HFFc6 (cell line): ENCODE data around the gene GGT7. TPM values are rescaled to one million over a fixed set of nuclear protein-coding genes. Genes with fewer than 3 reads are reported as not detected.
A peak's percentile ranks its signal among the peaks of the same experiment; 100 is the strongest.
"Not testable (repeated sequence)": the region's sequence is repeated elsewhere in the genome, so short reads cannot be mapped to it uniquely, and the experiment has no call there.

Experiments used
- DNase-seq: peaks from one replicate; pipeline ENCODE4 v3.0.0-alpha.2; 2018
- H3K27ac Mint-ChIP-seq: 2 replicates; pipeline ENCODE4 v1.8.0; 2020; ENCODE audit warnings: mild to moderate bottlenecking, mixed read lengths
- H3K27me3 Mint-ChIP-seq: 2 replicates; pipeline ENCODE4 v1.8.0; 2021; ENCODE audit warnings: mild to moderate bottlenecking, moderate library complexity, mixed read lengths; ENCODE audit not compliant: insufficient read depth
- H3K36me3 Mint-ChIP-seq: 2 replicates; pipeline ENCODE4 v1.8.0; 2021; ENCODE audit warnings: low read depth, mixed read lengths
- H3K4me1 Mint-ChIP-seq: 2 replicates; pipeline ENCODE4 v1.8.0; 2020; ENCODE audit warnings: low read depth, mixed read lengths
- H3K4me3 Mint-ChIP-seq: 2 replicates; pipeline ENCODE4 v1.8.0; 2020; ENCODE audit warnings: mild to moderate bottlenecking, moderate library complexity, mixed read lengths
- H3K9me3 Mint-ChIP-seq: 2 replicates; pipeline ENCODE4 v1.8.0; 2020; ENCODE audit warnings: mild to moderate bottlenecking, mixed read lengths
- total RNA-seq, 6 experiments: library from RNA; stranded (reverse); fragmentation: NEBNext Ultra II Directional; extraction: Animal tissue kit (Norgen Biotek cat#: 25700); gene quantifications; 2 replicates in 1 of 6; 3 replicates in 5 of 6; pipeline ENCODE4 v1.2.3, GENCODE V29; 2021
- TF ChIP-seq, protein P1 (sequence below): fragments of 200-600 bp; sonication (generic); IDR thresholded peaks from 2 replicates; pipeline ENCODE4 v1.5.0; 2021; ENCODE audit warnings: antibody characterized with exemption, mild to moderate bottlenecking

The GGT7 gene
- total RNA-seq, 6 experiments from 2014 or later, result 13.3 to 17.3 (median 16.1) TPM

GRCh38 chr20:34881689-34882088 is 9.0 kb upstream of the GGT7 start:
- TF ChIP-seq, protein P1, sequence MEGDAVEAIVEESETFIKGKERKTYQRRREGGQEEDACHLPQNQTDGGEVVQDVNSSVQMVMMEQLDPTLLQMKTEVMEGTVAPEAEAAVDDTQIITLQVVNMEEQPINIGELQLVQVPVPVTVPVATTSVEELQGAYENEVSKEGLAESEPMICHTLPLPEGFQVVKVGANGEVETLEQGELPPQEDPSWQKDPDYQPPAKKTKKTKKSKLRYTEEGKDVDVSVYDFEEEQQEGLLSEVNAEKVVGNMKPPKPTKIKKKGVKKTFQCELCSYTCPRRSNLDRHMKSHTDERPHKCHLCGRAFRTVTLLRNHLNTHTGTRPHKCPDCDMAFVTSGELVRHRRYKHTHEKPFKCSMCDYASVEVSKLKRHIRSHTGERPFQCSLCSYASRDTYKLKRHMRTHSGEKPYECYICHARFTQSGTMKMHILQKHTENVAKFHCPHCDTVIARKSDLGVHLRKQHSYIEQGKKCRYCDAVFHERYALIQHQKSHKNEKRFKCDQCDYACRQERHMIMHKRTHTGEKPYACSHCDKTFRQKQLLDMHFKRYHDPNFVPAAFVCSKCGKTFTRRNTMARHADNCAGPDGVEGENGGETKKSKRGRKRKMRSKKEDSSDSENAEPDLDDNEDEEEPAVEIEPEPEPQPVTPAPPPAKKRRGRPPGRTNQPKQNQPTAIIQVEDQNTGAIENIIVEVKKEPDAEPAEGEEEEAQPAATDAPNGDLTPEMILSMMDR, result no peak
- Mint-ChIP-seq H3K27ac (no peak overlapping the region), H3K27me3 (no peaks in the 10 kb centered on the region), H3K9me3 (no peaks in the 10 kb centered on the region), H3K4me1 (peaks cover 6% of the 10 kb centered on the region), H3K4me3 (no peak overlapping the region), H3K36me3 (no peaks in the 10 kb centered on the region)
- no peak for DNase-seq

DNA sequence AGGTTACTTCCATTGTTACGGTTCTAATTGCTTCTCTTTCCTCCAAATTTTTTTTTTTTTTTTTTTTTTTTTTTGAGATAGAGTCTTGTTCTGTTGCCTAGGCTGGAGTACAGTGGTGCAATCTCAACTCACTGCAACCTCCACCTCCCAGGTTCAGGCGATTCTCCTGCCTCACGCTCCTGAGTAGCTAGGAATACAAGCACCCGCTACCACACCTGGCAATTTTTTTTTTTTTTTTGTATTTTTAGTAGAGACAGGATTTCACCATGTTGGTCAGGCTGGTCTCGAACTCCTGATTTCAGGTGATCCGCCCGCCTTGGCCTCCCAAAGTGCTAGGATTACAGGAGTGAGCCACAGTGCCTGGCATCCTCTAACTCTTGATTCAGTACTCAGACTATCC is 8.3 kb upstream of the GGT7 start:
- H3K27me3 Mint-ChIP-seq, H3K27ac Mint-ChIP-seq, H3K36me3 Mint-ChIP-seq, H3K4me1 Mint-ChIP-seq, H3K9me3 Mint-ChIP-seq, H3K4me3 Mint-ChIP-seq, DNase-seq: not testable (repeated sequence)

GRCh38 chr20:34880215-34880850 is 7.7 kb upstream of the GGT7 start:
- no peak for DNase-seq
- no peaks in the 10 kb centered on the region for H3K36me3 Mint-ChIP-seq
- H3K4me1 Mint-ChIP-seq, result peaks cover 14% of the 10 kb centered on the region
- H3K27me3 Mint-ChIP-seq, result no peaks in the 10 kb centered on the region; the same call in 1 of the 2 replicates
- H3K27ac Mint-ChIP-seq, result no peak overlapping the region
- TF ChIP-seq, protein P1, result no peak
- no peak overlapping the region for H3K4me3 Mint-ChIP-seq
- H3K9me3 Mint-ChIP-seq, result no peaks in the 10 kb centered on the region

GRCh38 chr20:34876406-34877282 is 4.0 kb upstream of the GGT7 start, which contains the start of gene ACSS2:
Gene ACSS2, plus strand, starts transcription at chr20:34876612. Its CDS starts 34 bp downstream, at chr20:34876646.
- Mint-ChIP-seq H3K4me3 (peak within 1 kb of the TSS; percentile 92), H3K27me3 (no peaks in the 10 kb centered on the region; the same call in 1 of the 2 replicates), H3K9me3 (no peaks in the 10 kb centered on the region), H3K4me1 (peaks cover 45% of the 10 kb centered on the region), H3K27ac (peak within 1 kb of the TSS; percentile 58; the same call in 1 of the 2 replicates), H3K36me3 (no peaks in the 10 kb centered on the region)
- DNase-seq, result peak; percentile 98
- TF ChIP-seq, protein P1, result no peak

GRCh38 chr20:34875642-34876405 is 3.2 kb upstream of the GGT7 start:
- Mint-ChIP-seq H3K4me1 (peaks cover 52% of the 10 kb centered on the region), H3K27ac (peak overlapping the region; percentile 22; the same call in 1 of the 2 replicates), H3K9me3 (no peaks in the 10 kb centered on the region), H3K36me3 (no peaks in the 10 kb centered on the region), H3K4me3 (peak overlapping the region; percentile 92), H3K27me3 (no peaks in the 10 kb centered on the region; the same call in 1 of the 2 replicates)
- DNase-seq, result no peak
- TF ChIP-seq, protein P1, result peak; percentile 47; the same call in 1 of the 2 replicates
